Body of pancreas (tissue), 4 donors: Measurements from ENCODE around the gene RHCE.
"Not testable (repeated sequence)": the region's sequence is repeated elsewhere in the genome, so short reads cannot be mapped to it uniquely, and the experiment has no call there.

Source experiments
- CTCF ChIP-seq, 7 experiments: fragments of 450-650 bp in 4 of 7; fragments of 200-600 bp in 3 of 7; sonication (generic) in 3 of 7; IDR thresholded peaks; one replicate each; pipeline ENCODE4 v1.5.1; 2016 to 2019; ENCODE audit warnings: antibody characterized with exemption in 7 of 7
- POLR2A ChIP-seq, 3 donors: fragments of 450-650 bp; IDR thresholded peaks; one replicate each; pipeline ENCODE4 v1.6.1; 2016; ENCODE audit warnings: antibody characterized with exemption in 3 of 3, mild to moderate bottlenecking in 2 of 3

GRCh38 chr1:25420715-25421114 is at the start of gene RHCE:
- TF ChIP-seq CTCF, POLR2A (IDR thresholded peaks at IDR 0.05): not testable (repeated sequence)
